ENCODE data around the gene CUL2. TPM values are rescaled to one million over a fixed set of nuclear protein-coding genes. Genes with fewer than 3 reads are reported as not detected.
"Not testable (repeated sequence)": the region's sequence is repeated elsewhere in the genome, so short reads cannot be mapped to it uniquely, and the experiment has no call there.

The CUL2 gene
- polyA plus RNA-seq, 6 donors from 2014 or later, result 23.7 to 36.2 (median 28.4) TPM

DNA sequence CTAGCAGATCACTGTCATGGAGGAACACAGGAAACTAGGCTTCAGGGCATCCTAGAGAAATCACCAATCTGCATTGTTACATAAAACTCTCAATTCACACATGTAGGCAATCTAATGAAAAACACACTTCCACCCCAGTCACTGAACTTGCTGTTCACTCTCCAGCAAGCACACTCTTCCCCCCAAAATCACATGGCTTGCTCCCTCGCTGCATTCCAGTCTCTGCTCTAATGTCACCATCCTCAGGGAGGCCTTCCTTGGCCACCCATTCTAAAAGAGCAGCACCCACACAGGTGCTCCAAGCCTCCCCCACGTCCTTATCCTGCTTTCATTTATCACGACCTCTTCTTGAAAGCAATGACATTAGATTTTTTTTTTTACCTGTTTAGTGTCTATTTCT lies 19.6 kb downstream of the CUL2 start:
- Mint-ChIP-seq H3K4me3 (no peak overlapping the region), H3K27me3 (no peaks in the 10 kb centered on the region), H3K36me3 (peaks cover 8 to 9% of the 10 kb centered on the region in 2 donors), H3K27ac (peak overlapping the region in 3 of 6 donors; percentile 5 to 59 (median 53)), H3K4me1 (peaks cover 5 to 17% (median 14%) of the 10 kb centered on the region in 3 donors), H3K9me3 (no peaks in the 10 kb centered on the region)
- no peak for DNase-seq
- ATAC-seq (ENCODE audit: low read depth in 2 of 2), result no peak

DNA sequence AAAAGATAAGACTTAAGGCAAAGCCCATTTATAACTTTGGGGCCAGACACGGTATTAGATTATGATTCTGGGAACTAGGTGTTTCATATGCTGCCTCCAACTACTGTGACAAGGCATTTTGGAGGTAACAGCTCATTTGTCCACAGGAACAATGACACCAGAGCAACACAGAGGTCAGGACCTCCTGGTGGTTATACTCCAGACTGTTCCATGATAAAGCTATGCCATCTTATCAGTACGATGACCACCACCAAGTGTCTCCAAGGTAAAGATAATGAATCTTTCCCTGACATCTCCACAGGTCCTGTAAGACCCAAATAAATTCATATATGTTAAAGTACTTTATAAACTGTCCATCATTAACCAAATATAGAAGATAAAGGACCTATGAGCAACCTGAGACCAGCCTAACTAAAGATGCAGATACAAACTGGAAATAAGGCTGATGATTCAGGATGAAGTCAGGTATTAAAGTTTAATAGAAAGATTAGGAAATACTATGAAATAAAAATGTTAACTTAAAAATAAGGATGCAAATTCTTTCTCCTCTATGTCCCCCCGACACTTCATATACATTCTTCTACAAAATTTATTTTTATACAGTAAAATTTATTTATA lies 26.2 kb downstream of the CUL2 start:
- ATAC-seq (ENCODE audit: low read depth in 2 of 2) (no peak), DNase-seq (no peak)
- Mint-ChIP-seq H3K36me3 (peaks cover 0 to 11% of the 10 kb centered on the region in 2 donors), H3K4me3 (no peak overlapping the region), H3K4me1 (no peaks in the 10 kb centered on the region), H3K27ac (peak overlapping the region in 1 of 6 donors; percentile 32), H3K9me3 (no peaks in the 10 kb centered on the region), H3K27me3 (no peaks in the 10 kb centered on the region)

DNA sequence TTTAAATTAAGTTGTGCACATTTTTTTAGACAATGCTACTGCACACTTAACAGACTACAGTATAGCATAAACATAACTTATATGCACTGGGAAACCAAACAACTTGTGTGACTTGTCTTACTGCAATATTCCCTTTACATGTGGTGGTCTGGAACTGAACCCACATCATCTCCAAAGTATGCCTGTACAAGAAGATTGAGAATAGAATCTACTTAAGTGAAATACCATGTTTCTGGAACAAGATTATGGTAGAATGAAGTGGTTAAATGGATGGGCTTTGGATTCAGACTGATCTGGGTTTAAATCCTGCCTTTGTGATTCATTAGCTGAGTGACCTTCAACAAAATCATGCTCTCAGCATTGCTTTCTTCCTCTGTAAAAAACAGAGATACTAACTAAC lies 30.7 kb downstream of the CUL2 start:
- Mint-ChIP-seq H3K27me3 (no peaks in the 10 kb centered on the region), H3K4me1 (peaks cover 9 to 14% (median 12%) of the 10 kb centered on the region in 3 donors), H3K36me3 (peaks cover 16 to 18% of the 10 kb centered on the region in 2 donors), H3K4me3 (no peak overlapping the region), H3K27ac (peak overlapping the region in 3 of 6 donors; percentile 51 to 69 (median 57)), H3K9me3 (no peaks in the 10 kb centered on the region)
- no peak for DNase-seq
- ATAC-seq (ENCODE audit: low read depth in 2 of 2), result no peak

DNA sequence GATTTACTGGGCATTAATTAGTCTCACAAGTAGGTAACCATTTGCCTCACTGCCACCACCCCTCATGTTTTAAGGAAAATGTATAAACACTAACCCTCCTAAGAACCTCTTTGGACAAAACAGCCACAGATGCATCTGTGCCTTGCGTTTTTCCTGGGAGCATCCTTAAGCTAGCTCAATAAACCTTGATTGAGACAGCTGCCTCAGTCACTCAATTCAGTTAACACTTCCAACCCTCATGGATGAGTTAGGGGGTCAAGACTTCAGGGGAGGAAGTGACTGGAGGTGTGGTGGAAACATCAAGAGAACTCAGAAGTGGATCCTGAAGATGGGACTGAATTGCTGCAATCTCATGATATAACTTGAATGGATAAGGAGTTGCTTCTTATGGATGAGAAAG lies 31.5 kb downstream of the CUL2 start:
- DNase-seq (no peak), ATAC-seq (ENCODE audit: low read depth in 2 of 2) (no peak)
- H3K9me3 Mint-ChIP-seq, result no peaks in the 10 kb centered on the region
- H3K36me3 Mint-ChIP-seq, result peaks cover 16 to 18% of the 10 kb centered on the region in 2 donors
- no peak overlapping the region for H3K4me3 Mint-ChIP-seq
- peaks cover 9 to 14% (median 12%) of the 10 kb centered on the region in 3 donors for H3K4me1 Mint-ChIP-seq
- peak overlapping the region in 5 of 6 donors; percentile 18 to 70 (median 46) for H3K27ac Mint-ChIP-seq
- H3K27me3 Mint-ChIP-seq, result no peaks in the 10 kb centered on the region

DNA sequence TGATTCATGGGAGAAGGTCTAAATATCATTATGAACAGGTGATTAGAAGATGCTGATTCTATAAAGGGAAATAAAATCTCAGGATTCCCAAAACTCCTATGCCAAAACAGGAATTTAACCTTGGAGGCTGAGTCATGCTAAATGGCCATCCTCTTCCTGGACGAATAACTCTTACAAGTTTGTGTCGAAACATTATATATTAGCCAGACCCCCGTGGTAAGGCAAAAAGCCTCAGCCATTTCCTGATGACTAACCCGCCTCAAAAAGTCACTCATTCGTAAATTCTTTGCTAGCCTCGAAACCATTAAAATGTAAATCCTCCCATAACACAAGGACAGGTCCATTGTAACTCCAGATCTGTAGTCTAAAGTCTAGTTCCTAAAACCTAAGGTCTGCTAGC lies 32.0 kb downstream of the CUL2 start:
- Mint-ChIP-seq H3K9me3 (no peaks in the 10 kb centered on the region), H3K27me3 (no peaks in the 10 kb centered on the region), H3K4me1 (peaks cover 9 to 14% (median 12%) of the 10 kb centered on the region in 3 donors), H3K4me3 (no peak overlapping the region), H3K27ac (peak overlapping the region; percentile 18 to 70 (median 44)), H3K36me3 (peaks cover 16 to 18% of the 10 kb centered on the region in 2 donors)
- ATAC-seq (ENCODE audit: low read depth in 2 of 2) (no peak), DNase-seq (no peak)

DNA sequence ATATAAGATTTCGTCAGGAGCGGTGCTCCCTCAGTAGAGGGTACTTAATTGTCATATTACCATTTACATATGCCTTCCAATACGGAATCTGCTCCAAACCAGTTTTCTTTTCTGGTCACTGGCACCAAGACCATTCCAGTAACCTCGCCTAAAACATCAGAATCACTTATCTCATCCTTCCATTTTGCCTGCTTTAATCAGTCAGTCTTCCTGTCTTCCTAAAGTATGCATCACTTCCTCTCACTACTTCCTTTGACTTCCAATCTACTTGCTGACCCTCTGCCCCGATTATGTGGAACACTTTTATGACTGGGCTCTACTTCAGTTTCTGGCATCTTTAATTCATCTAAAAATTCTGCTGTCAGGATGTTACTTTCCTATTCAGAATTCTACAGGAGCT lies 33.5 kb downstream of the CUL2 start:
- Mint-ChIP-seq H3K4me1 (peaks cover 9 to 14% (median 12%) of the 10 kb centered on the region in 3 donors), H3K36me3 (peaks cover 20 to 24% of the 10 kb centered on the region in 2 donors)

DNA sequence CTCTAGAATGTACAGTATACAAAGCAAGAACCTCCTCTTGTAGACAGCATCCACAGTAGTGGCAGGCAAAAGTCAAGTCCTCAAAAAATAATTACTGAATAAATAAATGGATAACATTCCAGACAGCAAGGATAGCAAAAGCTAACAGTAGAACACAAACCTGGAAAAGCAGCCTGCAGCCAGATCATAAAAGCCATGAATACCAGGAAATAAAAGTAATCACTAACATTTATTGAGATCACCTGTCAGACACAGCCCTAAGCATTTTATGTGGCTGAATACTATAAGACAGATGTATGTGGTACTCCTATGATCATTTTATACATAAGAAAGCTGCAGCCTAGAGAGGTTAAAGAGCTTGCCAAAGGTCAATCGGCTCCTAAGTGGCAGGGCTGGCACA lies 34.0 kb downstream of the CUL2 start:
- Mint-ChIP-seq H3K4me3 (no peak overlapping the region), H3K4me1 (peaks cover 9 to 14% (median 12%) of the 10 kb centered on the region in 3 donors), H3K27ac (peak overlapping the region in 2 of 6 donors; percentile 39 to 73), H3K27me3 (no peaks in the 10 kb centered on the region), H3K36me3 (peaks cover 23 to 26% of the 10 kb centered on the region in 2 donors), H3K9me3 (no peaks in the 10 kb centered on the region)
- no peak for ATAC-seq (ENCODE audit: low read depth in 2 of 2)
- DNase-seq, result no peak

More for the DNA sequence above, 33.5 kb downstream of the CUL2 start:
- Mint-ChIP-seq H3K9me3 (no peaks in the 10 kb centered on the region), H3K4me3 (no peak overlapping the region), H3K27me3 (no peaks in the 10 kb centered on the region), H3K27ac (peak overlapping the region in 2 of 6 donors; percentile 60 to 76)
- DNase-seq (no peak), ATAC-seq (ENCODE audit: low read depth in 2 of 2) (no peak)

DNA sequence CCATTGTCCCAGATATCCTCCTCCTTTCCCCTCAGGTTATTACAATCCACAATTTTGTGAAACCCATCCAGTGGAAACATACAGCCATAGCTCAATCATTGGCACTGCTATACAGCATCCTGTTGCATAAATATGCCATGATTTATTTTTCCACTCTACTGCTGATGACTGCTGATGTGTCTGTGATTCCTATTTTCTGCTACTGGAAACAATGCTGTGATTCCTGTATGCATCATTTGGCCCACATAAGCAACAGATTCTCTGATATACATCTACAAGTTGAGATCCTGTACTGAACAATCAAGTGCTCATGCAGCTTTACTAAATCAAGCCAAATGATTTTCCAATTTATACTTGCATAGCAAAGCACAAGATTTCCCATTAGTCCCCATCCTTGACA lies 39.6 kb downstream of the CUL2 start:
- no peak for DNase-seq
- H3K4me1 Mint-ChIP-seq, result peaks cover 11 to 19% (median 14%) of the 10 kb centered on the region in 3 donors
- no peaks in the 10 kb centered on the region for H3K27me3 Mint-ChIP-seq
- peaks cover 30% of the 10 kb centered on the region in 2 donors for H3K36me3 Mint-ChIP-seq
- H3K9me3 Mint-ChIP-seq, result no peaks in the 10 kb centered on the region
- no peak for ATAC-seq (ENCODE audit: low read depth in 2 of 2)
- H3K4me3 Mint-ChIP-seq, result no peak overlapping the region
- peak overlapping the region in 2 of 6 donors; percentile 13 to 44 for H3K27ac Mint-ChIP-seq

DNA sequence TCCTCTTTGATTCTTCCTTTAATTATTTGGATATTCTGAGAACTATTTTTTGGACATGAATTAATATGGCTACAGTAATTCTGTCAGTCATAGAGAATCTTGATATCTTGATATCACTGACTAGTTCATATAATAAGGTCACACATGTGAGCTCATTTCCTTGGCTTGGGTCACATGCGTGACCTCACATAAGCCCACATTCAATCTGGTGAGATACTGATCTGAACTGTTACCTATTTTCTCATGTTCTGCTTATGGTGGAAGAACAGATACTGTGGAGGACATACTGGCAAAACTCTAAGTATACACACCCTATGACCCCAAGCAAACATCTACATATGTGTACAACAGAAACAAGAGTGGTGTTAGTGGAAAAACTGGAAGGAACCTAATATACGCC lies 44.1 kb downstream of the CUL2 start:
- Mint-ChIP-seq H3K4me1 (peaks cover 8 to 19% (median 13%) of the 10 kb centered on the region in 3 donors), H3K27me3 (no peaks in the 10 kb centered on the region), H3K4me3 (no peak overlapping the region), H3K27ac (peak overlapping the region in 2 of 6 donors; percentile 56 to 68), H3K36me3 (peaks cover 33% of the 10 kb centered on the region in 2 donors), H3K9me3 (no peaks in the 10 kb centered on the region)
- DNase-seq (no peak), ATAC-seq (ENCODE audit: low read depth in 2 of 2) (no peak)

DNA sequence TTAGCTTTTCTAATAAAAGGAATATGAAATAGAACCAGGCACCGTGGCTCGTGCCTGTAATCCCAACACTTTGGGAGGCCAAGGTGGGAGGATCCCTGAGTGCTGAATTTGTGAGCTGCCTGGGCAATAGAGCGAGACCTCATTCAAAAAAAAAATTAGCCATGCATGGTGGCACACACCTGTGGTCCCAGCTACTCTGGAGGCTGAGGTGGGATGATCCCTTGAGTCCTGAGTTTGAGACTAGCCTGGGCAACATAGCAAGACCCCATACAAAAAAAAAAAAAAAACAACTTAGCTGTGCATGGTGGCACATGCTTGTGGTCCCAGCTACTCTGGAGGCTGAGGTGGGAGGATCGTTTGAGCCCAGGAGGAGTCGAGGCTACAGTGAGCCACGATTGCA lies 44.9 kb downstream of the CUL2 start:
- H3K36me3 Mint-ChIP-seq, result peaks cover 28 to 33% of the 10 kb centered on the region in 2 donors
- not testable (repeated sequence) for DNase-seq

DNA sequence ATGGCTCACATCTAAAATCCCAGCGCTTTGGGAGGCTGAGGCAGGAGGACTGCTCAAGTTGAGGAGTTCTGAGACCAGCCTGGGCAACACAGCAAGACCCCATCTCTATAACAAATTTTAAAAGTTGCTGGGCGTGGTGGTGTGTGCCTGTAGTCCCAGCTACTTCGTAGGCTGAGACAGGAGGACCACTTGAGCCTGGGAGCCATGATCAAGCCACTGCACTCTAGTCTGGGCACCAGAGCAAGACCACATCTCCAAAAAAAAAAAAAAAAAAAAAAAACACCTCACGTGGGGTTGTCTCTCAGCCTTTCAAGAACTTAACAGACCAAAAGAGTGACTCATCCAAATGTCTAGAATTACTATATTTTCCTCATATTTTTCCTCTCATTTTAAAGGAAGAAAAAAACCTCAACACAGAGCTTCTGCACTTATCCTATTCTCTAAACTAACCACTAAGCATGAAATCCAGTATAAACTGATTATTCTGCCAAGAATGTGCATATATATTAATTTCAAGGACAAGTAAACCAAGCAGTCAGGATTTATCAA lies 46.3 kb downstream of the CUL2 start:
- H3K27ac Mint-ChIP-seq, result no peak overlapping the region
- no peaks in the 10 kb centered on the region for H3K27me3 Mint-ChIP-seq
- no peak for DNase-seq
- no peak overlapping the region for H3K4me3 Mint-ChIP-seq
- ATAC-seq (ENCODE audit: low read depth in 2 of 2), result no peak
- peaks cover 27% of the 10 kb centered on the region in 2 donors for H3K36me3 Mint-ChIP-seq
- H3K4me1 Mint-ChIP-seq, result peaks cover 7 to 12% (median 8%) of the 10 kb centered on the region in 3 donors
- no peaks in the 10 kb centered on the region for H3K9me3 Mint-ChIP-seq

More for the DNA sequence above, 44.9 kb downstream of the CUL2 start:
- H3K27me3 Mint-ChIP-seq; H3K4me3 Mint-ChIP-seq; ATAC-seq (ENCODE audit: low read depth in 2 of 2); H3K9me3 Mint-ChIP-seq: not testable (repeated sequence)
- peaks cover 8 to 19% (median 13%) of the 10 kb centered on the region in 3 donors for H3K4me1 Mint-ChIP-seq
- peak overlapping the region in 2 of 6 donors; percentile 15 to 56 for H3K27ac Mint-ChIP-seq

DNA sequence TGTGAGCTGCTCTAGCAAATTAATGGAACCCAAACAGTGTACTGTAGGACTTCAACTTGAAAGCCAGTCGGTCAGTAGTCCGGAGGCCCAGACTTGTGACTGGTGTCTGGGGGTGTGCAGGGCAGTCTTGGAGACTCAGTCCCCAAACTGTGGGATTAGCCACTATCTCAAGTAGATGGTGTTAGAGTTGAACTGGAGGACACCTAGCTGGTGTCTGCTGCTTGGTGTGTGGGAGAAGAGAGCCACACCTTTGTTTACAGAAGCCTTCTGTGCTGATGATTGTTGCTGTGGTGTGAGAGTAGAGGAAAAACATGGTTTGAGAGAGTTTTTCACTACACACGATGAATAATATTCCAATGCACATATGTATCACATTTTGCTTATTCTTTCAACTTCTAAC lies 47.4 kb downstream of the CUL2 start:
- ATAC-seq (ENCODE audit: low read depth in 2 of 2), result no peak
- H3K27ac Mint-ChIP-seq, result no peak overlapping the region
- no peaks in the 10 kb centered on the region for H3K9me3 Mint-ChIP-seq
- peaks cover 1 to 6% (median 2%) of the 10 kb centered on the region in 3 donors for H3K4me1 Mint-ChIP-seq
- no peaks in the 10 kb centered on the region for H3K27me3 Mint-ChIP-seq
- peaks cover 21 to 27% of the 10 kb centered on the region in 2 donors for H3K36me3 Mint-ChIP-seq
- no peak overlapping the region for H3K4me3 Mint-ChIP-seq
- DNase-seq, result no peak

DNA sequence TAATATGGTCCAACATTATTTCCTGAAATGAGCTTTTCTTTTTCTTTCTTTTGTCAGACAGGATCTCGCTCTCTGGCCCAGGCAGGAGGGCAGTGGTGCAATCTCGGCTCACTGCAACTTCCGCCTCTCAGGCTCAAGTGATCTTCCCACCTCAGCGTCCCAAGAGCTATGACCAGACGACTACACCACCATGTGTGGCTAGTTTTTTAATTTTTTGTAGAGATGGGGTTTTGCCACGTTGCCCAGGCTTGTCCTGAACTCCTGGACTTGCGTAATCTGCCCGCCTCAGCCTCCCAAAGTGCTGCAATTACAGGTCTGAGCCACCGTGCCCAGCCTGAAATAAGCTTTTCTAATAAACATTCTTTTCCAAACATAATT lies 48.6 kb downstream of the CUL2 start:
- Mint-ChIP-seq H3K27me3 (no peaks in the 10 kb centered on the region), H3K9me3 (no peaks in the 10 kb centered on the region), H3K36me3 (peaks cover 25 to 29% of the 10 kb centered on the region in 2 donors), H3K4me1 (peaks cover 0 to 6% (median 2%) of the 10 kb centered on the region in 3 donors), H3K27ac (no peak overlapping the region), H3K4me3 (no peak overlapping the region)
- ATAC-seq (ENCODE audit: low read depth in 2 of 2), result no peak
- no peak for DNase-seq

Measured in naive B cell (primary cell).